Activated CD4-positive, alpha-beta memory T cell treated with anti-CD3 and anti-CD28 coated beads for 36 hours (primary cell): ENCODE data around the gene SNAP29. TPM values are rescaled to one million over a fixed set of nuclear protein-coding genes. Genes with fewer than 3 reads are reported as not detected.

Experiments
- CTCF ChIA-PET: fragments of 350-600 bp; sonication (Branson Sonifier 250); formaldehyde crosslinking; loops from one replicate; lab custom pipeline; 2021; ENCODE audit warnings: antibody characterized with exemption, inconsistent platforms; lab: Charles Lee
- POLR2A ChIA-PET: fragments of 350-600 bp; sonication (Branson Sonifier 250); formaldehyde crosslinking; loops from one replicate; lab custom pipeline; 2021; ENCODE audit warnings: antibody characterized with exemption; lab: Charles Lee
- DNase-seq: peaks from one replicate; pipeline ENCODE4 v3.0.0-alpha.2; 2020
- H3K27ac Mint-ChIP-seq: one replicate; pipeline ENCODE4 v1.8.0; 2021; ENCODE audit warnings: mixed read lengths
- H3K27me3 Mint-ChIP-seq: one replicate; pipeline ENCODE4 v1.8.0; 2021; ENCODE audit warnings: mixed read lengths
- H3K36me3 Mint-ChIP-seq: one replicate; pipeline ENCODE4 v1.8.0; 2021; ENCODE audit warnings: mixed read lengths
- H3K4me1 Mint-ChIP-seq: one replicate; pipeline ENCODE4 v1.8.0; 2021; ENCODE audit warnings: low read depth, mixed read lengths
- H3K4me3 Mint-ChIP-seq: one replicate; pipeline ENCODE4 v1.8.0; 2021; ENCODE audit warnings: mild to moderate bottlenecking, mixed read lengths
- H3K9me3 Mint-ChIP-seq: one replicate; pipeline ENCODE4 v1.8.0; 2021; ENCODE audit warnings: mixed read lengths
- intact Hi-C: fragments of 100-400 bp; cut with micrococcal nuclease; formaldehyde crosslinking; loops from one replicate; pipeline ENCODE4 v1.15.1; 2023
- total RNA-seq, 2 experiments: library from RNA; stranded (reverse); gene quantifications; one replicate each; pipeline ENCODE4 v1.2.3, GENCODE V29; 2021

The SNAP29 gene
- total RNA-seq, 2 experiments from 2014 or later, result 28.2 to 29.1 TPM

DNA sequence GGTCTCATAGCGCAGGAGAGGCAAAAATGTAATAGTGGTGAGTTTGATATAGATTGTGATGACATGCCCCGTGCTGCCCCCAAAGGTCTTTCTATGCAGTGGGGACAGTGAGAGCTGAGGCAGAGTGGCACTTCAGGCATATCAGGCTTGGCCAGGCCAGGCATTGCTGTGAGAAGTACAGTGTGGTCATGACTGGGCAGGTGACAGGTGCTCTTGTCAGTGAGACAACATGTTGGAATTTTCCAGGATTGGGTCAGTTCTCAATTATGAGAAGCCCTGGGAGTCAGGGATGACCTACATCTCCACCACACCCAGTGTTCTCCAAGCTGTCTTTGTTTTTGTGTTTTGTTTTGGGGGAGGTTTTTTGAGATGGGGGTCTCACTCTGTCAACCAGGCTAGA is 3.7 kb downstream of the SNAP29 start:
- Mint-ChIP-seq H3K9me3 (no peaks in the 10 kb centered on the region), H3K27ac (no peak overlapping the region), H3K4me3 (no peak overlapping the region), H3K36me3 (peaks cover 4% of the 10 kb centered on the region), H3K4me1 (peaks cover 39% of the 10 kb centered on the region), H3K27me3 (no peaks in the 10 kb centered on the region)
- POLR2A ChIA-PET, result no interaction called here
- intact Hi-C loops, result no loop called here
- CTCF ChIA-PET, result interaction anchor here (0.6 kb wide), 1 partner anchor 120 kb away, joined by 3 read pairs; the partner anchor contains the start of gene LZTR1
- DNase-seq, result no peak

DNA sequence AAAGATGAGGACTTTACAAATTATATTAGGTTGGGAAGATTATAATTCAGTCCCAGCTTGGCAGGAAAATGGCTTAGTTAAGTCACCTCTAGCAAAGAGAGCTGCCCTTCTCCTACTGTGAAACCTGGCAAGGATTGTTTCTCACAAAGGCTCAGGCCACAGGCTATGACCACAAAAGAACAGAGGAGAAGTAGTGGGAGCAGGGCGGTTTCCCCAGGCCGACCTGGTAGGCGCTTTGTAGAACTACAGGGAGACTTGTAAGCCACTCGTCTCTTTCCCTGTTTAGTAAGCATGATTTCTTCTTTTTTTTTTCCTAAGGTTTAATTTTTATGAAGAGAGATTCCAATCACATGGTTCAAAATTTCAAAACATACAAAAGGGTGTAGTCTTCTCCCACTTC is 4.6 kb downstream of the SNAP29 start:
- ChIA-PET CTCF (interaction anchor here (0.8 kb wide), 1 partner anchor 62 kb away, joined by 3 read pairs; no protein-coding TSS in a partner anchor), POLR2A (no interaction called here)
- intact Hi-C loops, result no loop called here
- Mint-ChIP-seq H3K36me3 (peaks cover 4% of the 10 kb centered on the region), H3K4me3 (no peak overlapping the region), H3K9me3 (no peaks in the 10 kb centered on the region), H3K4me1 (peaks cover 36% of the 10 kb centered on the region), H3K27ac (no peak overlapping the region), H3K27me3 (no peaks in the 10 kb centered on the region)
- DNase-seq, result no peak

DNA sequence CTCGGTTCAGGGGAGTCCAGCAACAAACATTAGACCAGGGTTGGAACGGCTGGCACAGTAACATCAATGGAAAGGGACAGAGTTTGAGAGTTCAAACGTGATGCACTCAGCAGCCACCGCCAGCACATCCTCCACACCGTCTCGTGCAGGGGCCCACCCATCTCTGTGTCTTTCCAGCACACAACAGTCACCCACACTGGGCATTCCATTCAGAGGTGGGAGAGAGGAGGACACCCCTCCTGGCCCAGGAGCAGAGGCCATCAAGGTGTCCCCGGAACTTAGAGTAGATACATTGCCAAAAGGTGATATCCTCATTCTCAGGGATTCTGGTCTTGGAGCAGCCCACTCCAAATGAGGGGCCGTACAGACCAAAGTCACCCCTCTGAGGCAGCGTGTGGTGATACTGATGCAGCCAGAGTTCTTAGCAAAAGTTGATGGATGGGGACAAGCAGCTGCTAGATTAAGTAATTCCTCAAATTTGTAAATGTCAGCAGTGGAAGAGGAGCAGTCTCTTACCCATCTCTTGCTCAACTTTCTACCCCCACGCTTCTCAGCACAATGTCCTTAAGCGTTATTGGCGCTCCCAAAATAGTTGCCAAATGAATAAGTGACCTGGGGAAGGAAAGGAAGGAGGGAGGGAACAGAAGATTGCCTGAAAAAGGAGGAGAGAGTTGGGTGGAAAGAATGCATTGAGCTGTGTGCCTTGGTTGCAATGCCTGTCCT is 5.5 kb downstream of the SNAP29 start:
- intact Hi-C loops, result no loop called here
- no peak for DNase-seq
- H3K4me1 Mint-ChIP-seq, result peaks cover 35% of the 10 kb centered on the region
- no peak overlapping the region for H3K4me3 Mint-ChIP-seq
- H3K9me3 Mint-ChIP-seq, result no peaks in the 10 kb centered on the region
- H3K36me3 Mint-ChIP-seq, result peaks cover 4% of the 10 kb centered on the region
- no peaks in the 10 kb centered on the region for H3K27me3 Mint-ChIP-seq
- POLR2A ChIA-PET, result no interaction called here
- CTCF ChIA-PET, result no interaction called here
- H3K27ac Mint-ChIP-seq, result no peak overlapping the region

DNA sequence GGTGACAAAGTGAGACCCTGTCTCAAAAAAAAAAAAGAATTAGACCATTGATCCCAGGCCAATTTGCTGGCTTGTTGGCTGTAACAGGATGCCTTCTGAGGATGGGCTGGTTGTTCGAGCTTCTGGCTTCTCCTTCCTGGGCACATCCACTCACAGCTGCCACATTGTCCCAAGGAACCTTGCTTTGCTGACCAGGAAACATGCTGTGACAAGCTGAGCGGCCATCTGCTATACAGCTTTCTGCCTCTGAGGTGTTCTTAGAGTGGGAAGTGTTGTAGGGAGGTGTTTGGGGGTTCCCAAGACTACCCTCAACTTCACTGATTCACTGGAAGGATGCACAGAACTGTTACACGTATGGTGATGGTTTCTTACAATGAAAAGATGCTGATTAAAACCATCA is 6.5 kb downstream of the SNAP29 start:
- ChIA-PET POLR2A (interaction anchor here (0.5 kb wide), 1 partner anchor 358 kb away, joined by 3 read pairs; the partner anchor contains the start of gene MED15), CTCF (no interaction called here)
- Mint-ChIP-seq H3K36me3 (peaks cover 4% of the 10 kb centered on the region), H3K27me3 (no peaks in the 10 kb centered on the region), H3K9me3 (no peaks in the 10 kb centered on the region), H3K4me3 (no peak overlapping the region), H3K4me1 (peaks cover 27% of the 10 kb centered on the region), H3K27ac (no peak overlapping the region)
- intact Hi-C loops, result no loop called here
- DNase-seq, result no peak

DNA sequence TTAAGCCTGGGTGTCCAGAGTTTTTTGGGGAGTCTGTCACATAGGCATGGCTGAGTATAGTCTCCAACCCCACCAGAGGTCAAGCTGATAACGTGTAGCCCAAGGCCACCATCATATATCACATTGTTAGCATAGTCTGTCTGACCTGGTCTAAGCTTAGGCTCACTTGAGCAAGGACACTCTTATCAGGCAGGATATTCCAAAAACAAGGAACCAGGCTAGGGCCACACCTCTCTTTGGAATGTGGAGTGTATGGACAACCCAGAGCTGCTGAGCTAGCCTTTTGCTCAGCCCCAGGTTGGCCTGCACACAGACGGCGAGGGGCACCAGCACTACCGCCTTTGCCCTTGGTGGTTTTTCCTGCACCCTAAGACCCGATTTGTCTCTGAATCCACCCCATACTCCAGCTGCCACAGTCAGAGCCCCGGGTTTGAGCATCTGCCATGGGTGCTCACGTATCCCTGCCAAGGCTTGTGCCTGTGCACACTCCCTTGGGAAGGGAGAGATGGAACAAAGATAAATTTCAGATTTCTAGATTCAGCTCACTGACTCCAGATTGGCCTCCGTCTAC is 7.2 kb downstream of the SNAP29 start:
- no peaks in the 10 kb centered on the region for H3K9me3 Mint-ChIP-seq
- CTCF ChIA-PET, result no interaction called here
- no peak overlapping the region for H3K27ac Mint-ChIP-seq
- peaks cover 24% of the 10 kb centered on the region for H3K4me1 Mint-ChIP-seq
- H3K4me3 Mint-ChIP-seq, result no peak overlapping the region
- POLR2A ChIA-PET, result interaction anchor here (0.5 kb wide), 1 partner anchor 359 kb away, joined by 3 read pairs; the partner anchor contains the start of gene MED15
- no peaks in the 10 kb centered on the region for H3K27me3 Mint-ChIP-seq
- peaks cover 4% of the 10 kb centered on the region for H3K36me3 Mint-ChIP-seq
- intact Hi-C loops, result no loop called here
- DNase-seq, result no peak

DNA sequence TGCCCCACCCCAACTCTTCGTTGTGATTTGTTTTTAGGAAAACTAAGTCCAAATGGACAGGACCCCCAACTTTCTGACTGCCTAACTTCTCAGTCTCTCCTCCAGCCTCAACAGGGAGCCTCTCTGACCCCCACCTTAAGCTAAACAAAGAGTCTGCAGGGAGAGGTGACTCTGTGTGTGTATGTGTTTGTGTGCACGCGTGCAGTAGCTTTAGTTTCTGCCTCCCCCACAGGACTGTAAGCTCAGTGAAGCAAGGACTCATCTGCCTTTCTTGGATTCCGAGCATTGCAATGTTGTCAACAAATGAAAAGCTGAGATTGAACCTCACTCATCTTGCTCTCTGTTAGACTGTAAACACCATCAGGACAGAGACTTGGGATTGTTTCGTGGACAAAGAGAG is 7.9 kb downstream of the SNAP29 start:
- Mint-ChIP-seq H3K4me1 (peaks cover 24% of the 10 kb centered on the region), H3K9me3 (no peaks in the 10 kb centered on the region), H3K27ac (peak overlapping the region; percentile 11), H3K27me3 (no peaks in the 10 kb centered on the region), H3K36me3 (peaks cover 4% of the 10 kb centered on the region), H3K4me3 (no peak overlapping the region)
- ChIA-PET CTCF (no interaction called here), POLR2A (no interaction called here)
- no peak for DNase-seq
- intact Hi-C loops, result no loop called here

DNA sequence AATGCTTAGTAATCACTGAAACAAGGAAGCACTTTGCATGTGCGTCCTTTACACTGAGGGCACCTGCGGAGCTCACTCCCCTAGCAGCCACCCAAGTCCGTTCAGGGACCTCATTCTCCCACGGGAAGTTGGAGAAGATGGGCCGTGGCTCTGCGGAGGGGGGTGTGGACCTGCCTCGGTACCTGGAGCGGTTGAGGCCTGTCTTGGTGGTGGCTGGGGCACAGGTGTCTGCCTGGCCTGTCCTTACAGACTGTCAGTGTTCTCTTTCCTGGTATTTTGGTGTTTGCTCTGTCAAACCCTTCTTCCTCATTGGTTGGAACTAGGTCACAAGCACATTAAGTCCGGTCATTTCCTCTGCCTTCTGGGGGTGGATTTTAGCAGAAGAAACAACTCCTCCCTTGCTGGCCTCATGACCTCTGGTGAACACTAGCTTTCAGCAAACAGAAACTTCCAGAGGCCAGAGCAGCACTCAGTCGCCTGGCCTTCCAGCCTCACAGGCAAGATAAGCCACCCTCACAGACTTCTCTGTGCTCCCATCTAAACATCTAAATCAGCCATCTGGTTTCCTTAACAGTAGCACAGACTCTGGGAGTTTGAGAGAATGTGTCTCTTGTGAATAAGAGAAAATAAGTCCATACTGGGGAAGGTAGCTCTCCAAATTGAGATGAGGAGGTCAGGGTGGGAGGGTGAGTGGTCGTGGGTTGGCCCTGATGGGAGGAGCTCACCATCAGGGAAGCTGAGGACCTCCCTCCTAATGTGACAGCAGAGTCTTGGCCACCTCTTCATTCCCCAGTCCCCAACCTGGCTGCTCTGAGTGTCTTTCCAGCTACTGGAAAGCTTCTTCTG is 8.6 kb downstream of the SNAP29 start:
- CTCF ChIA-PET, result interaction anchor here (0.9 to 1.0 kb wide), 2 partner anchors 18 to 50 kb away, joined by 4 read pairs; partner anchors contain the start of gene CRKL
- POLR2A ChIA-PET, result interaction anchor here (1.0 kb wide), 2 partner anchors 8 to 53 kb away, joined by 3 read pairs; partner anchors contain the start of gene SNAP29
- peak; percentile 18 for DNase-seq

DNA sequence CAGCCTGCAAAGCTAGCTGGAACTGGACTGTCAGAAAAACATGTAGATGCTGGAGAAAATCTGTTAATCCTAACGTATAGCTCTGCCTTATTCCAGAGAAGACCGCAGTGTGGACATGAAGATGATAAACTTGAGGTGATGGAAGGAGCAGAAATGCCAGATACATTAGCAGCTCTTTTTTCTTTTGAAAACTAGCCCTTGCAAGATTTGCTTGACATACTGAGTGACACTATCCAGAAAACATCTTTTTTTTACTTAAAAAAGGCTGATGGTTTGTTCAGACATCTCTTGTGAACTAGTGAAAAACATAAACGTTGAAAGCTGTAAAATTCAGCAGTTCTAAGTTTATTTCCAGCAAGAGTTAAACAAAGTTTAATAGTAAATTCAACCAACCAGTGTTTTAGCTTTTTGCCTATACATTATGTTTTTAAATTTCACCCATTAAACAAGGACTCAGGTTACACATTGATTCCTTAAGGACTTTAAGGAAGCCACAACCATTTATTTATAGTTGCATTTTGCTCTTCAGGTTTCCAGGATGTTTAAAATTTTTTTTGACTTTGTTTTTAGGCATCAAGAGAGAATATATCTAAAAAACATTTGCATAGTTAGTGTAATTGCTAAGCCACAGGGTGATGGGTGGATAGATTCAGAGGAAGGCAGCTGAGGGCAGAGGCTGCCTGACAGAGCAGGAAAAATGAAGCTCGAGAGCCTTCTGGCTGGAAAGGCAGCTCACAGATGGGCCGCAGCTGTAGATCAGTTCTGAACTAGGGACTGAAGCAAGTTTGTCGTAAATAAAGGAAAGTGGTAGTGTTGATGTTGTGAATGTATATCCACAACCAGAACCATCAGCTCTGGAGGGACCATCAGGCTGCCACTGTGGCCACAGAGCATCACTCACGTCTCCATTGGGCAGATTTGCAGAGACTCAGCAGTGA is 9.5 kb downstream of the SNAP29 start:
- intact Hi-C loops, result no loop called here
- DNase-seq, result no peak
- H3K27ac Mint-ChIP-seq, result peak overlapping the region; percentile 69
- no peaks in the 10 kb centered on the region for H3K27me3 Mint-ChIP-seq
- H3K4me1 Mint-ChIP-seq, result peaks cover 13% of the 10 kb centered on the region
- H3K9me3 Mint-ChIP-seq, result no peaks in the 10 kb centered on the region
- CTCF ChIA-PET, result interaction anchor here (0.9 to 1.0 kb wide), 2 partner anchors 17 to 49 kb away, joined by 4 read pairs; partner anchors contain the start of gene CRKL
- POLR2A ChIA-PET, result interaction anchor here (1.0 kb wide), 2 partner anchors 9 to 52 kb away, joined by 3 read pairs; partner anchors contain the start of gene SNAP29
- H3K36me3 Mint-ChIP-seq, result peaks cover 4% of the 10 kb centered on the region
- no peak overlapping the region for H3K4me3 Mint-ChIP-seq

More for the DNA sequence above, 8.6 kb downstream of the SNAP29 start:
- no peak overlapping the region for H3K4me3 Mint-ChIP-seq
- H3K27me3 Mint-ChIP-seq, result no peaks in the 10 kb centered on the region
- intact Hi-C loops, result no loop called here
- H3K9me3 Mint-ChIP-seq, result no peaks in the 10 kb centered on the region
- peaks cover 2% of the 10 kb centered on the region for H3K36me3 Mint-ChIP-seq
- H3K4me1 Mint-ChIP-seq, result peaks cover 19% of the 10 kb centered on the region
- H3K27ac Mint-ChIP-seq, result peak overlapping the region; percentile 69

DNA sequence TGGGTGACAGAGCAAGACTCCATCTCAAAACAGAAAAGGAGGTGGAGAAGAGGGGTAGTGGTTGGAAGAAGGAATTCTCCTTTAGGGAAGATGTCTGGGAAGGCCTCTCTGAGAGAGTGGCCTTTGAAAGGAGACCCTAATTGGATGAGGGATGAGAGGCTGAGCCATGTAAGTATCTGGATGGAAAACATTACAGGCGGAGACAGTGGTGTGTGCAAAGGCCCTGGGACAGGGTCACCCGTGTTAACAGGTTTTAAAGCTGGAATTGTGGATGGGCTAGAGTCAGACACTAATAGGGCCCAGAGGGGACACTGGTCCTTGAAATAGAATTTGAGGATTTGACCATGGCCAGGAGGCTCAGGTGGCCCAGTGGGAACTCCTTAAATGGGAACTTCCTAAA is 10.4 kb downstream of the SNAP29 start:
- POLR2A ChIA-PET, result no interaction called here
- CTCF ChIA-PET, result no interaction called here
- H3K27ac Mint-ChIP-seq, result no peak overlapping the region

DNA sequence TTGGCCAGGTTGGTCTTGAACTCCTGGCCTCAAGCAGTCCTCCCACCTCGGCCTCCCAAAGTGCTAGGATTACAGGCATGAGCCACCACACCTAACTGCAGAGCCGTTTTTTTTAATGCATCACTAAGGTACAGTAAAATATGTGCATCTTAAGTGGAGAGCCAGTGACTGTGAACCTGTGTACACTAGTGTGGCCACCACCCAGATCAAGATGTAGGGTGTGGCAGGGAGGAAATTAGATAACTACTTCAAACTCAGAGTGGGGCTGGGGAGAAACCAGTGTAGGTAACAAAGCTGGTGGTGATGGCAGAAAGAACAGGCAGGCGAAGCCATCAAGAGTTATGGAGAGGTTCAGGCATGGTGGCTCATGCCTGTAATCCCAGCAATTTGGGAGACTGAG is 14.4 kb downstream of the SNAP29 start:
- Mint-ChIP-seq H3K27ac (no peak overlapping the region), H3K4me1 (no peaks in the 10 kb centered on the region), H3K4me3 (no peak overlapping the region), H3K36me3 (peaks cover 15% of the 10 kb centered on the region), H3K9me3 (no peaks in the 10 kb centered on the region), H3K27me3 (no peaks in the 10 kb centered on the region)
- ChIA-PET CTCF (no interaction called here), POLR2A (no interaction called here)
- no peak for DNase-seq
- intact Hi-C loops, result no loop called here

More for the DNA sequence above, 10.4 kb downstream of the SNAP29 start:
- intact Hi-C loops, result no loop called here
- Mint-ChIP-seq H3K4me3 (no peak overlapping the region), H3K27me3 (no peaks in the 10 kb centered on the region), H3K4me1 (peaks cover 10% of the 10 kb centered on the region), H3K9me3 (no peaks in the 10 kb centered on the region), H3K36me3 (peaks cover 5% of the 10 kb centered on the region)
- DNase-seq, result no peak

DNA sequence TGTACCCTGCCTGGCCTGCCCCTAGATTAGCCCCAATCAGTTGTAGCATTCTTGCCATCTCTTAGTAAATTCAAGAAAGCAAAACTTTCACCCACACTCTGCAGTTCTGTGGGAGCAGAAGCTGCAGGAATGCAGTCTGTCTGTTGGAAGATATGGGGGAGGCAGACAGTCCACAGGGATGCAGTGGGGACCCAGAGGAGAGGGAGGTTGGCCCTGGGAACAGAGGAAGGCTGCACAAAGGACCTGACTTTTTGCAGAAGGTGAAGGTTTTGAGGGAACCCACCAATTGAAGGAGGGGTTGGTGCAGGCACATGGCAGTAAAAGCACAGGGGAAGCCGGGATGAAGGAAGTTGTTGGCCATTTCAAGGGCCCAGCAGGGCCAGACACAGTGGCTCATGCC is 16.5 kb downstream of the SNAP29 start:
- ChIA-PET POLR2A (no interaction called here), CTCF (interaction anchor here (0.7 kb wide), 1 partner anchor 40 kb away, joined by 3 read pairs; no protein-coding TSS in a partner anchor)
- Mint-ChIP-seq H3K4me1 (no peaks in the 10 kb centered on the region), H3K9me3 (no peaks in the 10 kb centered on the region), H3K36me3 (peaks cover 15% of the 10 kb centered on the region), H3K4me3 (no peak overlapping the region), H3K27ac (no peak overlapping the region), H3K27me3 (no peaks in the 10 kb centered on the region)
- DNase-seq, result no peak
- intact Hi-C loops, result no loop called here
